Brain pericyte (primary cell): ENCODE measurements around the gene DLGAP1.

Experiments used
- DNase-seq: peaks from one replicate; pipeline ENCODE4 v3.0.0-alpha.2; 2012; ENCODE audit warnings: low read depth, low spot score

The DLGAP1 gene

GRCh38 chr18:3645384-3646156 is 809.5 kb downstream of the DLGAP1 start:
- no peak for DNase-seq

GRCh38 chr18:3634250-3634939 is 820.7 kb downstream of the DLGAP1 start:
- DNase-seq: no peak

GRCh38 chr18:3631887-3632286 is 823.2 kb downstream of the DLGAP1 start:
- no peak for DNase-seq

GRCh38 chr18:3626929-3627458 is 828.1 kb downstream of the DLGAP1 start:
- no peak for DNase-seq

GRCh38 chr18:3625742-3626091 is 829.4 kb downstream of the DLGAP1 start:
- no peak for DNase-seq

DNA sequence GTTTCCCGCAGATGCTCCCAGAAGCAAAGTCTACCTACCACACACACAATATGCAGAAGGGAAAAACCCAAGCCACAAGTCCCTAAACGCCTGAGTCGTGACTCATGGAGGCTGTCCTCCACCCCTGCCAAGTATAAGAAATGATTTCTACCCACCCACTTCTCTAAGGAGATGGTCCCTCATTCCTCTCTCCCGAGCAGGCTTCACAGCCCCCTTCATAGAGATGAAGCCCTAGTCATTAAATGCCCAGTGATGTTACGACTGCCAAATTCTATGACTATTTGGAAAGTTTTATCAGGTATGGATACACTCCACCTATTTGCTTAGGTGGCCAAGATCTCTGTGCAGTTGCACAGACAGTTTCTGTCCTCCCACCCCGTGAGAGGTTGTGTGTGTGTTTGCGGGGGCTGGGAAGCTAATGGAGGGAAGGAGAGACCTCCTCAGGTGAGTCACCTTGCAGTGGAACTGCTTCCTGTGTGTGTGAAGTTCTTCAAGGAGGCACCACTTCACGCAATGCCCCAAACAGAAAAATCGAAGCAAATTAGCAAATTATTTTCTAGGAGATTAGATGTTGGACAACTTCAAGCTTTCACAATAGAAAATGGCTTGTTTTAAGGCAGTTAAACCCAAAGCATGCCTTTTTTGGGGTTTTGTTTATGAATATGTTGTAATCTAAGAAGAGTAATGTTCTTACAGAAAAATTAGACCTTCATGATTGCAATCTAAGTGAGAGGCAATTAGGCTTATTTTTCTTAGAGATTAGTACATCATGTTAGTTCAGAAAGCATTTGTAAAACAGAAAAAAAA is 830.0 kb downstream of the DLGAP1 start:
- no peak for DNase-seq

- DNase-seq: no peak
These were observed 830.6 kb downstream of the DLGAP1 start for GRCh38 chr18:3624546-3624934.

DNA sequence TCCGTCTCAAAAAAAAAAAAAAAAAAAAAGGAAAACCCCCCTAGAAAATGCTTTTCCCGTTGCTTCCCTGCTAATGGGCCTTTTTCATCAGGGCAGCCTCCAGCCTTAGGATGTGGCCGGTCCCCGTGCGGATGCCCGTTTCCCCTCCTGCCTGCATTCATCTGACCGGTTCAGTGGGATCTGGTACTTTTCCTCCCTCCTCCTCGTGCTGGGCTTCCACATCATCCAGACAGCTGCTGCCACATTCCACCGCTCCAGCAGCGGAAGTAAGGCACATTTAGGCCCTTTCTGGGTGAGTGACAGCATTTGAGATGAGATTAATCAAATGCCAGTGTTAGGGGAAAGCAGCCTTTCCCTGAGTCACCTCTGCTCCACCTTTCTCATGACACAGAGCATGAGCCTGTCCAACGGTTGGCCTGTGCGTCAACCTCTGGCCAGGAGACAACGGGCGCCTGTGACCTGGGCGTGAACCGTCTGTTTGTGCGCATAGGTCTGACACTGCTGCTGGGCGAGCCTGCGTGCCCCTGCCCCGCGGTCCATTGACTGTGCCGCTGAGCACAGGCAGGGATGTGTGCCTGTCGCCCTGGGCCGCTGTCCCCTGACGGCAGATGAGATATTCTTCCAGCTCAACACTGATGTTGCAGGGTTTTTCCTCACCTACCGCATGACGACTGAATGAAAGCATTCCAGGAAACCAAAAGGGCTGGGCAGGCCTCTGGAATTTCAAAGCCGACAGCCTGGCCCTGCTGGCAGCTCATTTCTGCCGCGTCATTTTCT is 831.1 kb downstream of the DLGAP1 start:
- no peak for DNase-seq

DNA sequence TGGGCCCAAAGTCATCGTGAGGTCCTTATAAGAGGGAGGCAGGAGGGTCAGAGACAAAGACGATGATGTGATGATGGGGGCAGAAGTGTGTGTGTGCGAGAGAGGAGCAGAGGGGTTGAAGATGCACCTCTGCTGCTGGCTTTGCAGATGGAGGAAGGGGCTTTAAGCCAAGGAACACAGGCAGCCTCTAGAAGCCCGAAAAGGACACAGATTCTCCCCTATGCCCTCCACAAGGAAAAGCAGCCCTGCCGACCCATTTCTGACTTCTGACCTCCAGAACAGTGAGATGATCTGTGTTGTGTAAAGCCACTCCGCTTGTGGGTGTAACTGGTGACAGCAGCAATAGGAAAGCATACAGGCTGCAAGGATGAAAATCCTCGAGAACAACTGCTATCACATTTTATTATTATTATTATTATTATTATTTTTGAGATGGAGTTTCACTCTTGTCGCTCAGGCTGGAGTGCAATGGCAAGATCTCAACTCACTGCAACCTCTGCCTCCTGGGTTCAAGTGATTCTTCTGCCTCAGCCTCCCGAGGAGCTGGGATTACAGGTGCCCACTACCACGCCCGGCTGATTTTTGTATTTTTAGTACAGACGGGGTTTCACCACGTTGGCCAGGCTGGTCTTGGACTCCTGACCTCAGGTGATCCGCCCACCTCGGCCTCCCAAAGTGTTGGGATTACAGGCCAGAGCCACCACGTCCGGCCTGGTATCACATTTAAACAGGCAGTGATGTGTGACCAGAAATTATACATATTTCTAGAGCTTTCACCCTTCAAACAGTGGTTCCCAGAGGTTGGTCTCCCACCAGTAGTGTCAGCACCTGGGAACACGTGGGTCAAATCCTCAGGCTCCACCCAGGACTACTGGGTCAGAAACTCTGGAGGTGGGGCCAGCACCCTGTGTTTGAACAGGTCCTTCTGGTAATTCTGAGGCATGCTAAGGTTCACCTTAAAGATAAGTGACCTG is 834.7 kb downstream of the DLGAP1 start:
- no peak for DNase-seq

DNA sequence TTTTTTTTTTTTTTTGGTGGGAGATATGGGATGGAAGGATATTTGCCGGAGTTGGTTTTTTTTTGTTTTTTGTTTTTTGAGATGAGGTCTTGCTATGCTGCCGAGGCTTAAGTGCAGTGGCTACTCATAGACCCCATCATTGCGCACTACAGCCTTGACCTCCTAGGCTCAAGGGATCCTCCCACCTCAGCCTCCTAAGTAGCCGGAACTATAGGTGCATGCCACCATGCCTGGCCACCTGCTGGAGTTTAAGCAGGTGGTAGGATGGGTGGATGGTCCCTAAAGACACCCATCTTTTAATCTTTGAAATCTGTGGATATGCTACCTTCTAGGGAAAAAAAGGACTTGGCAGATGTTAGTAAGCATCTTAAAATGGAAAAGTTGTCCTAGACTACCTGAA is 835.4 kb downstream of the DLGAP1 start:
- no peak for DNase-seq

DNA sequence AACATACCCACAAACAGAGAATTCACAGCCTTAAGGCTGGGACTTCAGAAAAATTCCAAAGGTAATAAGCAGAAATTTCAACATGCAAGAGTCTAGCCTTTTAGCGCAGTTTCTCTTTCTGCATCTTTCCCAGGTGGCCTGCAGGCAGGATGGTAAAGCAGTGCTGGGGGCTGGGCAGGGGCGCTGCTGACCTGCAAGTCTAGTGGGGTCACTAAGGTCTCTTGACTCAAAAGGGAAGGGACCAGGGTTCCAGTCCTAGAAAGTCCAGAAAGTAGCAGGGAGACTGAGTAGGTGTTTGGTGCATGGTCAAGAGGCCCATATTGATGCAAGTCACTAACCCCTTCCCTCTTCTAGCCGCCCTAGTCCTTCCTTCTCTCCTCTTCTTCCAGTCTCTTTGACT is 835.9 kb downstream of the DLGAP1 start:
- no peak for DNase-seq

GRCh38 chr18:3616744-3617143 is 838.4 kb downstream of the DLGAP1 start:
- no peak for DNase-seq

DNA sequence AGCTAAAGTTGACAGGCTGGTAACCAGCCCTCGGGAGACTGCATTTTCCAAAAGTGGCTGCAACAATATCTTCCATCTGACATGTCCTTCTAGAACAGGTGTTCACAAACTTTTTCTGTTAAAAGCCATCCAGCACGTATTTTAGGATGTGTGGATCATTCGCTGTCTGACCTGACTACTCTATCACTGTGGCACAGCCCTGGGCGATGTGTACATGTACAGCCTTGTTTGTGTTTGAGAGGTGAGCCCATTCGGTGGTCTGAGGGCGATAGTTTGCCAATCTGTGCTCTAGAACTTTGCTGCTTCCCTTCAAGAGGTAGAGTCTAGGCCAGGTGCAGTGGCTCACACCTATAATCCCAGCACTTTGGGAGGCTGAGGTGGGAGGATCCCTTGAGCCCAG is 839.0 kb downstream of the DLGAP1 start:
- no peak for DNase-seq

- DNase-seq: no peak
These were observed 839.6 kb downstream of the DLGAP1 start for GRCh38 chr18:3615374-3615985.

GRCh38 chr18:3612315-3612714 is 842.8 kb downstream of the DLGAP1 start:
- no peak for DNase-seq

DNA sequence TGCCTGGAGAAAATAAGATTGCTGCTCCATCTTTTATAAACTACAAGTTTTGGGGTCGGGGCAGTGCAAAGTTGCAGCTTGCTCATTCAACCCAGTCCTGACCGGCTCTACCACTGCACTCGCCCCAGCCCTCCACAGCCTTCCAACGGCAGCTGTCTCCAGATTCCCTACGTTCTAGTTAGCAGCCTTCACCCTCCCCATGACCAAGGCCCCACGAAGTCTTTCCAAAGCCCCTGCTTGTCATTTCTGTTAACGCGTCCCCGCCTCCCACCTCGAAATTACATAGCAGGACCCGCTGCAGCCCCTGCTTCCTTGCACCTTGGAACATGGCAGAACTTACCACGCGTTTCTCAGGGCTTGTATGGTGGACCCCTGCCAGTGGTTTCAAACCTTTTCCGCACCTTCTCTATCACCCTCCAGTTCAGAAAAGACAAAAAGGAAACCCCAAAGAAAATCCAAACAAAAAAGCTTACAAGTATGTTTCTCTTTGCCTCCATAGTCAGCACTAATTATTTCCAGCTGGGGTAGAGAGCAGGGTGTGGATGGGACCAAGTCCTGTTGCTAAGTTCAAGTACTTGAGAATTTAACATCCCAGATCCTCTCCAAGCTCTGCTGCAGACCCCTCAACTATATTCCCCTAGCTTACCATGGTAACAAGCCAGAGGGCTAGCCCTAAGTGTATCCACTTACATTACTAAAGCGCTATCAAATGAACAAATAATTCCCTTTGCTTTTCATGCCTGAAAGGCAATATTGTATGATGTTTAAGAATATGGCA is 843.6 kb downstream of the DLGAP1 start:
- DNase-seq: no peak

DNA sequence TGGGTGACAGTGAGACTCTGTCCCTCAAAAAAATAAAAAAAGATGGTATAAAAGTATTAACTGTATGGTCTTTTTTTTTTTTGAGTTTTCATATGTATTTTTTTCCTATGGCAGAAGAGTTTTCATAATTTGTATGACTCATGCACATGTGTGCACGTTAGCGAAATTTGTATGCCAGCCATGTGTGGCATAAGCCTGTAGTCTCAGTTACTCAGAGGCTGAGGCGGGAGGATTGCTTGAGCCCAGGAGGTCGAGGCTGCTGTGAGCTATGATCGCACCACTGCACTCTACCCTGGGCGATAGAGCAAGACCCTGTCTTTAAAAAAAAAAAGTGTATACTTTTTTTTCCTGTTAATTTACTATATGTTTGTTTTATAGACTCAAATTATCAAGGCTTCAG is 844.3 kb downstream of the DLGAP1 start:
- DNase-seq: no peak

DNA sequence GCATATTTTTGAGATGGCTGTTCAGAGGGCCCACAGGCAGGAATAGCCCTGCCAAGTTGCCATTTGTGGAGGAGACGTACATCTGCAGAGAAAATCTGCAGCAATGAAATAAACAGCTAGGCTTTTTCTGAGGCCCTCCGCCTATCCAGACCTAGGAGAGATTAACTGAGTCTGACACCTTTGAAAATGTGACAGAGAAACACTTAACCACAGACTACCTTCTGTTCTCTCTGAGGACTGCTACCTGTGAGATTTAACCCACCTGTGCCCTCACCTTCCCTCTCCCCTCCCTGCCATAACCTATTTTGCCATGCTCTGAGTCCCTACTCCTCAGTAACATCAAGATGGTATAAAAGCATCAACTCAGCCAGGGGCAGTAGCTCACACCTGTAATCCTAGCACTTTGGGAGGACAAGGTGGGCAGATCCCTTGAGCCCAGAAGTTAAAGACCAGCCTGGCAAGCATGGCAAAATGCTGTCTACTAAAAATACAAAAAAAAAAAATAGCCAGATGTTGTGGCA is 844.9 kb downstream of the DLGAP1 start:
- DNase-seq: no peak

DNA sequence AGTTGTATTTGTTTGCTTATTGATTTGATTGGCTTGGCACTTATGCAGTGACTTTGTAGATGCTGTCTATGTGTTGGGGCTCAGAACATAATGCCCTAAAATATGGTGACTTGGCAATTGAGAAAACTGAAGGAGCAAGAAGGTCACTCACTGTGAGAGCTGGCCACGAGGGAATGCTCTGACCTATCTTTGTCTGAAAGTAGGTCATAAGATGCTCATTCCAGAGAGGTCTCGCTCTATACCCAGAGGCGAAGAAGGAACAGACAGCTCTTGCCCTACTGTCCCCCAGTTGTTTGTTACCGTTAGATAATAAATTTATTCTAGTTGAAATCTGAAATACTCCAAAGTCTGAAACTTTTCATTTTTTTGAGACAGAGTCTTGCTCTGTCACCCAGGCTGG is 846.6 kb downstream of the DLGAP1 start:
- no peak for DNase-seq
